Measurements from ENCODE around the gene TRIM52.
"Not testable (repeated sequence)": the region's sequence is repeated elsewhere in the genome, so short reads cannot be mapped to it uniquely, and the experiment has no call there.

Gene TRIM52

GRCh38 chr5:181260720-181261319 is at the start of gene TRIM52:
Gene TRIM52, minus strand, starts transcription at chr5:181261143. Its CDS starts 330 bp downstream, at chr5:181260813.
- DNase-seq = peak; percentile 95

- not testable (repeated sequence) for DNase-seq
Observed at GRCh38 chr5:181287331-181287730, 26.4 kb upstream of the TRIM52 start.

- not testable (repeated sequence) for DNase-seq
Observed at GRCh38 chr5:181285962-181286705, 25.2 kb upstream of the TRIM52 start.

GRCh38 chr5:181283841-181284755 is 23.2 kb upstream of the TRIM52 start:
- DNase-seq = not testable (repeated sequence)

- no peak for DNase-seq
Observed at GRCh38 chr5:181283347-181283746, 22.4 kb upstream of the TRIM52 start.

GRCh38 chr5:181282874-181283273 is 21.9 kb upstream of the TRIM52 start:
- DNase-seq = no peak

- DNase-seq = not testable (repeated sequence)
Observed at GRCh38 chr5:181282415-181282814, 21.5 kb upstream of the TRIM52 start.

- DNase-seq = no peak
Observed at GRCh38 chr5:181281984-181282316, 21.0 kb upstream of the TRIM52 start.

- DNase-seq = no peak
Observed at GRCh38 chr5:181281077-181281983, 20.4 kb upstream of the TRIM52 start.

- DNase-seq = no peak
Observed at GRCh38 chr5:181280251-181280762, 19.4 kb upstream of the TRIM52 start.

GRCh38 chr5:181273433-181273744 is 12.4 kb upstream of the TRIM52 start:
- DNase-seq = not testable (repeated sequence)

- DNase-seq = no peak
Observed at GRCh38 chr5:181271081-181271480, 10.1 kb upstream of the TRIM52 start.

GRCh38 chr5:181267907-181268306 is 7.0 kb upstream of the TRIM52 start:
- not testable (repeated sequence) for DNase-seq

- not testable (repeated sequence) for DNase-seq
Observed at GRCh38 chr5:181267291-181267904, 6.5 kb upstream of the TRIM52 start.

GRCh38 chr5:181265092-181265671 is 4.2 kb upstream of the TRIM52 start:
- DNase-seq = no peak

- no peak for DNase-seq
Observed at GRCh38 chr5:181263633-181264032, 2.7 kb upstream of the TRIM52 start.

GRCh38 chr5:181261320-181262049 is 542 bp upstream of the TRIM52 start:
- peak; percentile 79 for DNase-seq

- DNase-seq = no peak
Observed at GRCh38 chr5:181259974-181260719, 796 bp downstream of the TRIM52 start.

GRCh38 chr5:181259283-181259682 is 1.7 kb downstream of the TRIM52 start:
- DNase-seq = no peak

GRCh38 chr5:181258576-181258975 is 2.4 kb downstream of the TRIM52 start:
- no peak for DNase-seq
